ENCODE measurements around the gene NUDCD3. TPM values are rescaled to one million over a fixed set of nuclear protein-coding genes. Genes with fewer than 3 reads are reported as not detected.

NUDCD3 gene
- total RNA-seq, 2 donors from 2014 or later = 20.4 to 20.8 TPM

DNA sequence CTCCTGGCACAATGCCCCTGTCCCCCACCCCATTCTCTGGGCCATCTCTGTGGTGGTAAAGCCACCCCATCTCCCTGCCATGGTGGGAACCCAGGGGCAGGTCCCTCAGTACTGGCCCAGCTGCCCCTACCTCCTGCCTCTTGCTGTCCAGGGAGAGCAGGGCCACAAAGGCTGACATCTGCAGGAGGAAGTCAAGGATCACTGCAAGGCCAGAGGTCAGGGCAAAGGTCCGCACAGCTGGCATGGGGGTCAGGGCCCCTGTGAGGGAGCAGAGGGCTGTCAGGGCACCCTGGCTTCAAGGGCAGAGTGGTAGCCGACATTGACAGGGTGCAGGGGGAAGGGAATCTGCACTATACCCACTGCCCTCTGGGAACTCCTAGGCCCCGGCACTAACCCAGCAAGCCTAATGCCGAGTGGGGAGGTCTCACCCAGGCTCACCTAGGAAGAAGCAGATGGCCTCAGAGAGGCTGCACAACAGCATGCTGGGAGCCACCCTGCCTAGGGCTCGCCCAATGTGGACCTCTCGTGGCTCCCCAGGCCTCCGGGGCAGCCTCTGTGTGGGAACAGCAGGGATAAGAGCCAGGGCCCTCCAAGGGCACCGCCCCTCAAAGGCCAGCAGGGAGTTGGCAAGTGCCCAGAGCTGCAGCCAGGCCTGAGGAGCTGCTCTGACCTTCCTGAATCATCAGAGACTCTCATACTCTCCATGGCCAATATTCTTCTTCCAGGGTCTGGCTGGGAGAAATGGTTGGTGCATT lies 43.0 kb upstream of the NUDCD3 start:
- Histone ChIP-seq H3K27me3 (no peaks in the 10 kb centered on the region), H3K9me3 (no peaks in the 10 kb centered on the region), H3K4me3 (no peak overlapping the region), H3K36me3 (replicated peaks in 1 of 2; ENCODE audit: insufficient read depth in 1 of 2, low read depth in 2 of 2) (no peaks in the 10 kb centered on the region), H3K4me1 (no peaks in the 10 kb centered on the region), H3K27ac (no peak overlapping the region)
- no peak for ATAC-seq
- intact Hi-C loops (cut with DNase I) = no loop called here
- WGBS, 2 donors = 77% methylated on average over 7 of the region's 8 CpGs; no CpG with 5 or more reads in 1 of the 2 donors
- TF ChIP-seq, protein P1, sequence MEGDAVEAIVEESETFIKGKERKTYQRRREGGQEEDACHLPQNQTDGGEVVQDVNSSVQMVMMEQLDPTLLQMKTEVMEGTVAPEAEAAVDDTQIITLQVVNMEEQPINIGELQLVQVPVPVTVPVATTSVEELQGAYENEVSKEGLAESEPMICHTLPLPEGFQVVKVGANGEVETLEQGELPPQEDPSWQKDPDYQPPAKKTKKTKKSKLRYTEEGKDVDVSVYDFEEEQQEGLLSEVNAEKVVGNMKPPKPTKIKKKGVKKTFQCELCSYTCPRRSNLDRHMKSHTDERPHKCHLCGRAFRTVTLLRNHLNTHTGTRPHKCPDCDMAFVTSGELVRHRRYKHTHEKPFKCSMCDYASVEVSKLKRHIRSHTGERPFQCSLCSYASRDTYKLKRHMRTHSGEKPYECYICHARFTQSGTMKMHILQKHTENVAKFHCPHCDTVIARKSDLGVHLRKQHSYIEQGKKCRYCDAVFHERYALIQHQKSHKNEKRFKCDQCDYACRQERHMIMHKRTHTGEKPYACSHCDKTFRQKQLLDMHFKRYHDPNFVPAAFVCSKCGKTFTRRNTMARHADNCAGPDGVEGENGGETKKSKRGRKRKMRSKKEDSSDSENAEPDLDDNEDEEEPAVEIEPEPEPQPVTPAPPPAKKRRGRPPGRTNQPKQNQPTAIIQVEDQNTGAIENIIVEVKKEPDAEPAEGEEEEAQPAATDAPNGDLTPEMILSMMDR (IDR thresholded peaks at IDR 0.05) = no peak
- no peak for TF ChIP-seq POLR2A (IDR thresholded peaks at IDR 0.05)
- DNase-seq = no peak

DNA sequence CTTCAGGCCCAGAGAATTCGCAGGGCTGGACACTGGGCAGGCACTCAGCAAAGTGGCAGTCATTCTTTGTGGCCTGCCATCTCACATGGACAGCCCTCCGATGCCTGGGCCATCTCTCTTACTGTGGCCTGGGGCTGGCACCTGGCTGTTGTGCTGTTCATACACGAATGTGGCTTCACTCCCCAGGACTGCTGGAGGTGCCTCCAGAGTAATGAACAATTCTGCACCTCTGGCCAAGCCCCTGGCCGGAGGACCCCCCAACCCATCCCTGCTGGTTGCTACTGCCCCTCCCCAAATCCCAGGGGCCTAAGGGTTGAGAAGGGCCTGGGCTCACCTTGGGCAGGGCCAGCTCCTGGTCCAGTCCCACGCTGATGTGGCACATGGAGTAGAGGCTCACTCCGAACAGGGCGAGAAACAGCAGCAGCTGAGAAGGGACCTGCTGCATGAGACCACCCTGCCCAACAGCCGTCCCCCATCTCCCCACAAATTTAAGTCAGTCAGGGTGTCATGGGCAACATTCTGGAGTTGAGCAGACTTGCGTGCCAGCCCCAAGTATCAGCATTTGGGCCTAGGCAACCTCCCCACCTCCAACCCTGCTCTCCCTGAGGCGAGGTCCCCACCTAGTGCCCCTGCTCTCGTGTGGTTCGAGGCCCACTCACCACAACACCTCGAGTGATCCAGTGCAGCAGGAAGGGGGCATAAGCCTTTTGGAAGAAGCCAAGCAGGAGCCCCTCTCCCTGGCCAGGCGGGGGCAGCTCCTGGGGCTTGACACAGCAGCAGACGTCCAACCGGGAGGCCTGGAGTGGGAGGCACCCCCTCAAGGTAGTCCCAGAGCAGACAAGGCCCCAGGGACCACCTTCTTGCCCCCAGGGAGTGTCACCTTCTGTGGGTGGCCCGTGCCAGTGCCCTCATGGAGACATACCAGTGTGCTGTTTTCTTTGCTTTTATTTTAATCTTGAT lies 41.2 kb upstream of the NUDCD3 start:
- Histone ChIP-seq H3K4me3 (no peak overlapping the region), H3K9me3 (no peaks in the 10 kb centered on the region), H3K36me3 (replicated peaks in 1 of 2; ENCODE audit: insufficient read depth in 1 of 2, low read depth in 2 of 2) (no peaks in the 10 kb centered on the region), H3K27me3 (no peaks in the 10 kb centered on the region), H3K4me1 (no peaks in the 10 kb centered on the region), H3K27ac (no peak overlapping the region)
- intact Hi-C loops (cut with DNase I) = no loop called here
- ATAC-seq (no peak), DNase-seq (no peak)
- TF ChIP-seq POLR2A (IDR thresholded peaks at IDR 0.05) = no peak
- TF ChIP-seq, protein P1 (IDR thresholded peaks at IDR 0.05) = no peak
- 77 to 80% methylated on average over 3 to 17 of the region's 17 CpGs for WGBS, 2 donors

DNA sequence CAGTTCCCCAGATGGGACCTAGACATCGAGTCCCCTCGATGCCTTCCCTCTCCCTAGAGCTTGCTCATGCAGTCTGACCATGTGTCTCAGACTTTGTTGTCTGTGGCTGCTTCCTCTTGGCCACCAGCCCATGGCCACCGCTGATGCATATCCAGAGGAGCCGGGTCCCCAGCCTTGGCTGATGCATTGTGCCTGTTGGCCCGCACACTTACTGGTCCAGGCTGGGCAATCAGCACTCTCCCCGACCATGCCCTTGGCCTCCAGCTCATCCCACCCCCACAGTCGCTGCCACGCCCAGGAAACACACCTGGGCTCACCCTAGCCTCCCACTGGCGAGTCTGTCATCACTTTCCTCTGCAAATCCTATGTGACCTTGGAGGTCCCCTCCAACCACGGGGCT lies 40.5 kb upstream of the NUDCD3 start:
- WGBS, 2 donors = 67 to 84% methylated on average over 9 to 10 of the region's 10 CpGs

DNA sequence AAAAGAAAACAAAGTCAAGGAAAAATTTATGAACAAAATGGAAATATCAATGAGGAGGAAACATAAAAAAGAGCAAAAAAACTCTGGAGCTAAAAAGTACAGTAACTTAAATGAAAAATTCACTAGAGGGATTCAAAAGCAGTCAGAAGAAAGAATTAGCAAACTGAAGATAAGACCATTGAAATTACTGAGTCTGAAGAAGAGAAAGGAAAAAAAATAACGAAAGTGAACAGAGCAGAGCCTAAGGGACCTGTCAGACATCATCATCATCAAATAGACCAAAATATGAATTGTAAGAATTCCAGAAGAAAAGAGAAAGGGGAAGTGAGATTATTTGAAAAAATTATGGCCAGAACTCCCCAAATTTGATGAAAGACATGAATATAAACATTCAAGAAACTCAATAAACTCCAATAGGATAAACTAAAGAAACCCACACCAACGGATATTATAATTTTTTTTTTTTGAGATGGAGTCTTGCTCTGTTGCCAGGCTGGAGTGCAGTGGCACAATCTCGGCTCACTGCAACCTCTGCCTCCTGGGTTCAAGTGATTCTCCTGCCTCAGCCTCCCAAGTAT lies 34.4 kb upstream of the NUDCD3 start:
- Histone ChIP-seq H3K4me1 (no peaks in the 10 kb centered on the region), H3K27me3 (no peaks in the 10 kb centered on the region), H3K27ac (no peak overlapping the region), H3K36me3 (replicated peaks in 1 of 2; ENCODE audit: insufficient read depth in 1 of 2, low read depth in 2 of 2) (no peaks in the 10 kb centered on the region), H3K4me3 (no peak overlapping the region), H3K9me3 (no peaks in the 10 kb centered on the region)
- 73 to 76% methylated on average over 3 of the region's 3 CpGs for WGBS, 2 donors
- ATAC-seq = no peak
- intact Hi-C loops (cut with DNase I) = no loop called here
- DNase-seq = no peak
- no peak for TF ChIP-seq POLR2A (IDR thresholded peaks at IDR 0.05)
- TF ChIP-seq, protein P1 (IDR thresholded peaks at IDR 0.05) = no peak

More for the DNA sequence above, 40.5 kb upstream of the NUDCD3 start:
- TF ChIP-seq POLR2A (IDR thresholded peaks at IDR 0.05) = no peak
- TF ChIP-seq, protein P1 (IDR thresholded peaks at IDR 0.05) = no peak
- Histone ChIP-seq H3K27ac (no peak overlapping the region), H3K9me3 (no peaks in the 10 kb centered on the region), H3K4me3 (no peak overlapping the region), H3K4me1 (no peaks in the 10 kb centered on the region), H3K27me3 (no peaks in the 10 kb centered on the region), H3K36me3 (replicated peaks in 1 of 2; ENCODE audit: insufficient read depth in 1 of 2, low read depth in 2 of 2) (no peaks in the 10 kb centered on the region)
- intact Hi-C loops (cut with DNase I) = no loop called here
- ATAC-seq (no peak), DNase-seq (no peak)
